GM18520 (cell line): ENCODE data around the gene TPPP2.

Source experiments
- ATAC-seq: cut with Tn5 transposase; IDR thresholded peaks from one replicate; pipeline ENCODE4 v1.9.1; 2021; ENCODE audit not compliant: unreplicated experiment

TPPP2 gene

GRCh38 chr14:21056520-21057163 lies 26.6 kb downstream of the TPPP2 start:
- no peak for ATAC-seq

GRCh38 chr14:21057803-21058675 lies 28.0 kb downstream of the TPPP2 start, which contains the start of gene RNASE8:
Gene RNASE8 (plus strand): TSS chr14:21057822. CDS start chr14:21057893, 71 bp downstream.
- no peak for ATAC-seq

- ATAC-seq, result no peak
These were observed 28.9 kb downstream of the TPPP2 start for GRCh38 chr14:21058903-21059302.

GRCh38 chr14:21059842-21060613 lies 30.0 kb downstream of the TPPP2 start:
- ATAC-seq, result no peak

- no peak for ATAC-seq
These were observed 30.8 kb downstream of the TPPP2 start for GRCh38 chr14:21060614-21061346.

GRCh38 chr14:21061347-21061668 lies 31.3 kb downstream of the TPPP2 start:
- ATAC-seq, result no peak

- no peak for ATAC-seq
These were observed 33.5 kb downstream of the TPPP2 start for GRCh38 chr14:21063479-21063878.

GRCh38 chr14:21066882-21067502 lies 37.0 kb downstream of the TPPP2 start:
- no peak for ATAC-seq

- no peak for ATAC-seq
These were observed 38.7 kb downstream of the TPPP2 start for GRCh38 chr14:21068521-21069387.

- ATAC-seq, result no peak
These were observed 39.5 kb downstream of the TPPP2 start for GRCh38 chr14:21069388-21070082.

- no peak for ATAC-seq
These were observed 40.1 kb downstream of the TPPP2 start, which contains the start of gene ARHGEF40 for GRCh38 chr14:21070083-21070609. Gene ARHGEF40 (plus strand): TSS chr14:21070304. CDS start chr14:21070397, 93 bp downstream.

GRCh38 chr14:21070610-21071224 lies 40.7 kb downstream of the TPPP2 start:
- no peak for ATAC-seq

GRCh38 chr14:21071225-21072030 lies 41.4 kb downstream of the TPPP2 start:
- no peak for ATAC-seq

GRCh38 chr14:21072031-21072473 lies 42.0 kb downstream of the TPPP2 start:
- no peak for ATAC-seq

GRCh38 chr14:21072781-21073339 lies 42.8 kb downstream of the TPPP2 start:
- ATAC-seq, result no peak

GRCh38 chr14:21073921-21074320 lies 43.9 kb downstream of the TPPP2 start:
- no peak for ATAC-seq
